OCI-LY7 (cell line): Measurements from ENCODE around the gene EARS2. TPM values are rescaled to one million over a fixed set of nuclear protein-coding genes. Genes with fewer than 3 reads are reported as not detected.

Experiments used
- BruUV-seq: library from RNA; stranded (reverse); fragments of 400-500 nt; replicated peaks from 2 replicates; lab custom pipeline; 2021; lab: Mats Ljungman, UMichigan
- CTCF ChIA-PET: fragments of 300-600 bp; sonication (Branson Sonifier 250); formaldehyde crosslinking; loops from one replicate; lab custom pipeline; 2022; ENCODE audit warnings: antibody characterized with exemption; ENCODE audit not compliant: unreplicated experiment; lab: Charles Lee
- POLR2A ChIA-PET: fragments of 300-600 bp; sonication (Branson Sonifier 250); formaldehyde crosslinking; loops from one replicate; lab custom pipeline; 2022; ENCODE audit warnings: antibody characterized with exemption; lab: Charles Lee
- DNase-seq: peaks from one replicate; pipeline ENCODE4 v3.0.0-alpha.2; 2015; ENCODE audit warnings: low spot score
- H2AFZ ChIP-seq: fragments of 200-600 bp; sonication (generic), shearing (Covaris generic); 2 replicates; pipeline ENCODE4 v1.6.1; 2014; ENCODE audit warnings: mild to moderate bottlenecking, antibody characterized with exemption, low read length, moderate library complexity
- H3K27ac ChIP-seq: fragments of 200-600 bp; sonication (generic); 2 replicates; pipeline ENCODE4 v1.5.1; 2014; ENCODE audit warnings: mixed run types, low read depth, mild to moderate bottlenecking, moderate library complexity, low read length, inconsistent platforms; ENCODE audit not compliant: poor library complexity, severe bottlenecking
- H3K36me3 ChIP-seq: fragments of 200-600 bp; sonication (generic); 2 replicates; pipeline ENCODE4 v1.6.1; 2014; ENCODE audit warnings: mild to moderate bottlenecking, antibody characterized with exemption, low read length, moderate library complexity, mixed read lengths; ENCODE audit not compliant: insufficient read depth
- H3K4me1 ChIP-seq: fragments of 200-600 bp; sonication (generic); 2 replicates; pipeline ENCODE4 v1.5.1; 2014; ENCODE audit warnings: mild to moderate bottlenecking, low read length; ENCODE audit not compliant: insufficient read depth, poor library complexity, severe bottlenecking
- H3K4me2 ChIP-seq: fragments of 200-600 bp; sonication (generic); 2 replicates; pipeline ENCODE4 v1.6.1; 2014; ENCODE audit warnings: mild to moderate bottlenecking, low read length
- H3K4me3 ChIP-seq: fragments of 200-600 bp; sonication (generic); 2 replicates; pipeline ENCODE4 v1.5.1; 2014; ENCODE audit warnings: mild to moderate bottlenecking, low read depth, low read length; ENCODE audit not compliant: poor library complexity, severe bottlenecking
- H3K79me2 ChIP-seq: fragments of 200-600 bp; sonication (generic); 2 replicates; pipeline ENCODE4 v1.6.1; 2016; ENCODE audit warnings: low read depth, mild to moderate bottlenecking, low read length, moderate library complexity, mixed read lengths; ENCODE audit not compliant: insufficient read depth
- H3K9me2 ChIP-seq: fragments of 200-600 bp; sonication (generic); 2 replicates; pipeline ENCODE4 v1.6.1; 2016; ENCODE audit warnings: mild to moderate bottlenecking, low read length, mixed read lengths; ENCODE audit not compliant: insufficient read depth
- H3K9me3 ChIP-seq: fragments of 200-600 bp; sonication (generic); 2 replicates; pipeline ENCODE4 v1.6.1; 2014; ENCODE audit warnings: mild to moderate bottlenecking, mixed run types, low read length, mixed read lengths
- H4K20me1 ChIP-seq: fragments of 200-600 bp; sonication (generic); 2 replicates; pipeline ENCODE4 v1.6.1; 2014; ENCODE audit warnings: mild to moderate bottlenecking, antibody characterized with exemption, low read length, moderate library complexity, mixed read lengths; ENCODE audit not compliant: insufficient read depth
- EZH2phosphoT487 ChIP-seq: fragments of 200-600 bp; sonication (generic); IDR thresholded peaks from 2 replicates; pipeline ENCODE4 v1.6.1; 2018; ENCODE audit warnings: low read depth, borderline replicate concordance, mild to moderate bottlenecking, mixed run types, antibody characterized with exemption, low read length, moderate library complexity, mixed read lengths
- intact Hi-C: fragments of 100-400 bp; cut with micrococcal nuclease; formaldehyde crosslinking; loops from one replicate; pipeline ENCODE4 v1.10.0; 2022; ENCODE audit not compliant: unreplicated experiment
- total RNA-seq, 2 experiments: library from RNA; depleted of rRNA in 1 of 2; stranded (reverse); fragments of >200 nt in 1 of 2; shearing (Covaris generic) in 1 of 2; gene quantifications; 2 replicates each; pipeline ENCODE4 v1.2.3, GENCODE V29; 2014 to 2022
- TF ChIP-seq, protein P1 (sequence below): fragments of 200-600 bp; sonication (generic); conservative IDR thresholded peaks from 2 replicates; pipeline ENCODE4 v1.5.1; 2014; ENCODE audit warnings: mild to moderate bottlenecking, antibody characterized with exemption, low read length, moderate library complexity, mixed read lengths

The EARS2 gene
- total RNA-seq, 2 experiments from 2014 or later: 38.5 to 42.1 TPM

DNA sequence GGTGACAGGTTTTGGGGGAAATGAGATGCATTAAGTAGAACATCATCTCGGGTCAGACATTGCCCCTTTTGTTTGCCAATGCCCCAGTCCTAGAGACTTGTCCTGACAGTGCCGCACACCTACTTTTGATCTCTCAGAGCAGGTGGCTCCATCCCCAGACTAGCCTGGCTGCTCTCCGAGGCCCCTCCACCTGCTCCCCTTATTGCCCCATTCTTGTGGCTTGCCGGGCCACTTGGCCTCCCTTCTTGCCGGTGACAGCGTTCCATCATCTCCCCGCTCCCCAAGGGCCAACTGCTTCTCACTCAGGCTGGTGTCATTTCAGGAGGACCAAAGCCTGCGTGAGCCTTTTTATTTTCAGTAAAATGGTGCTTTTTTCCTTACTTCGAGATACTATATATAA is 15.2 kb upstream of the EARS2 start:
- no peaks in the 10 kb centered on the region for H4K20me1 ChIP-seq
- no peak overlapping the region for H3K4me2 ChIP-seq
- no peak for TF ChIP-seq EZH2phosphoT487
- TF ChIP-seq, protein P1, sequence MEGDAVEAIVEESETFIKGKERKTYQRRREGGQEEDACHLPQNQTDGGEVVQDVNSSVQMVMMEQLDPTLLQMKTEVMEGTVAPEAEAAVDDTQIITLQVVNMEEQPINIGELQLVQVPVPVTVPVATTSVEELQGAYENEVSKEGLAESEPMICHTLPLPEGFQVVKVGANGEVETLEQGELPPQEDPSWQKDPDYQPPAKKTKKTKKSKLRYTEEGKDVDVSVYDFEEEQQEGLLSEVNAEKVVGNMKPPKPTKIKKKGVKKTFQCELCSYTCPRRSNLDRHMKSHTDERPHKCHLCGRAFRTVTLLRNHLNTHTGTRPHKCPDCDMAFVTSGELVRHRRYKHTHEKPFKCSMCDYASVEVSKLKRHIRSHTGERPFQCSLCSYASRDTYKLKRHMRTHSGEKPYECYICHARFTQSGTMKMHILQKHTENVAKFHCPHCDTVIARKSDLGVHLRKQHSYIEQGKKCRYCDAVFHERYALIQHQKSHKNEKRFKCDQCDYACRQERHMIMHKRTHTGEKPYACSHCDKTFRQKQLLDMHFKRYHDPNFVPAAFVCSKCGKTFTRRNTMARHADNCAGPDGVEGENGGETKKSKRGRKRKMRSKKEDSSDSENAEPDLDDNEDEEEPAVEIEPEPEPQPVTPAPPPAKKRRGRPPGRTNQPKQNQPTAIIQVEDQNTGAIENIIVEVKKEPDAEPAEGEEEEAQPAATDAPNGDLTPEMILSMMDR: no peak
- no peak for DNase-seq
- peaks cover 60% of the 10 kb centered on the region for H3K36me3 ChIP-seq
- no peak overlapping the region for H3K4me3 ChIP-seq
- BruUV-seq: no TSS peak
- no peaks in the 10 kb centered on the region for H3K9me2 ChIP-seq
- ChIA-PET CTCF (no interaction called here), POLR2A (interaction anchor here (0.6 to 1.6 kb wide), 2 partner anchors 66 to 129 kb away, joined by 3 to 7 read pairs; no protein-coding TSS in a partner anchor)
- no peak overlapping the region for H3K27ac ChIP-seq
- H3K9me3 ChIP-seq: no peaks in the 10 kb centered on the region
- no peak overlapping the region for H2AFZ ChIP-seq
- intact Hi-C loops: no loop called here
- H3K79me2 ChIP-seq: no peaks in the 10 kb centered on the region
- peaks cover 36% of the 10 kb centered on the region for H3K4me1 ChIP-seq

DNA sequence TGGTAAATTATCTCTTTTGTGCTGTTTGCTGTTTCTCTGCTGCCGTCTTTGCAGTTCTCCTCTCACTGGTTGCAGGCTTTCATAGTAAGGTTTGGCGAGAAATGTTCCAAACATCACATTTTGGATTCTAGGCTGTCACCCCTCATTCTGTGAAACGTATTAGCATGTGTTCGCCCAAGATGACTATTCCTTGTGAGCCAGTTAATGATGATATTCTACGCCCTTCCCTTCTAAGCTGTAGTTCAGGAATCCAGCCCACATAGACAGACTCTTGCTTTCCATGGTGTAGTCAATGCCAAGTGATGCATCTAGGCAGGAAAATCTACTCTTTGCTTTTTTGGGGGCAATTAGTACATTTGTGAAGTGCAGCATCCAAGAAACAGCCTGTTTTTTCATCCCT is 14.7 kb upstream of the EARS2 start:
- Histone ChIP-seq H4K20me1 (no peaks in the 10 kb centered on the region), H3K79me2 (no peaks in the 10 kb centered on the region), H3K36me3 (peaks cover 64% of the 10 kb centered on the region), H3K4me3 (no peak overlapping the region), H3K9me2 (no peaks in the 10 kb centered on the region), H2AFZ (no peak overlapping the region), H3K9me3 (no peaks in the 10 kb centered on the region), H3K4me1 (peaks cover 36% of the 10 kb centered on the region), H3K27ac (peak overlapping the region; percentile 79), H3K4me2 (peak overlapping the region; percentile 69; the same call in 1 of the 2 replicates)
- TF ChIP-seq, protein P1: no peak
- TF ChIP-seq EZH2phosphoT487: no peak
- intact Hi-C loops: loop anchor here (1.0 kb wide), 1 partner anchor 24 kb away; the partner anchor contains the start of gene NDUFAB1
- no TSS peak for BruUV-seq
- ChIA-PET CTCF (no interaction called here), POLR2A (interaction anchor here (1.6 kb wide), 1 partner anchor 65 kb away, joined by 7 read pairs; no protein-coding TSS in a partner anchor)
- no peak for DNase-seq

DNA sequence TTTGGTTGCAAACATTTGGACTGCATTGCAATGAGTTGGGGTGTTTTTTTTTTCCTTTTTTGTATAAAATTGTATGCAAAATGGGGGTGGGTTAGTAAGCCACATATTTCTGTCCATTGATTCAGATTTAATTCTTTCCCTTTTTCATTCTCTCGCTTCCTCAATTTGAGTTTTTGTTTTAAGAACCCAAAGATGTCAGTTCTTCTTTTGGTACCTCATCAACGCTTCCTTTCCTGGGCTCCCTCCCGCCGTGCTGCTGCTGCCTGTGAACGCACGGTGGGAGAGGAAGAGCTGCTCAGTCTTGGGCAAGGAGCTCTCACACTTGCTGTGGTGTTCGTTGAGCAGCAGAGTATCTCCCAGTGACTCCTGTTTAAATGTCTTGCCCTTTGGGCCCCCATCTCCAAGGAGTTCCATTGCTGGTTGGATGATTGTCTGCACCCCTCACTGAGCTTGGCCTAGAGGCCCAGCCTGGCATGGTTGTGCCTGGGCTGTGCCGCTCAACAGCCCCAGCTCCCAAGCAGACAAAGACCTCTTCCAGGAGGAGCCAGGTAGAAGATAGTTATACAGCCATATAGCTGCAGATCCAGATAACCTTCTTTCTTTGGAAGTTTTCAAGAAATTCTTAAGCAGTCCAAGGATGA is 14.0 kb upstream of the EARS2 start:
- peak overlapping the region; percentile 69 for H3K4me2 ChIP-seq
- no peaks in the 10 kb centered on the region for H3K79me2 ChIP-seq

More for the DNA sequence above, 14.0 kb upstream of the EARS2 start:
- Histone ChIP-seq H2AFZ (no peak overlapping the region; the same call in 1 of the 2 replicates), H3K4me1 (peaks cover 36% of the 10 kb centered on the region), H3K9me3 (no peaks in the 10 kb centered on the region), H3K9me2 (no peaks in the 10 kb centered on the region), H3K27ac (peak overlapping the region; percentile 79), H3K4me3 (peak overlapping the region; percentile 44), H3K36me3 (peaks cover 67% of the 10 kb centered on the region), H4K20me1 (no peaks in the 10 kb centered on the region)
- ChIA-PET CTCF (no interaction called here), POLR2A (interaction anchor here (0.6 to 1.6 kb wide), 6 partner anchors 26 to 134 kb away, joined by 3 to 10 read pairs (median 5); no protein-coding TSS in a partner anchor)
- TSS peak; percentile 21 for BruUV-seq
- intact Hi-C loops: loop anchor here (1.0 kb wide), 1 partner anchor 25 kb away; the partner anchor contains the start of gene NDUFAB1
- TF ChIP-seq, protein P1: no peak
- TF ChIP-seq EZH2phosphoT487: no peak
- DNase-seq: peak; percentile 82
